IMR-90 (cell line): Measurements from ENCODE around the gene ZNF831. TPM values are rescaled to one million over a fixed set of nuclear protein-coding genes. Genes with fewer than 3 reads are reported as not detected.

ENCODE experiments used
- ATAC-seq: fragments of 200-7000 bp; cut with Tn5 transposase; 2 replicates; pipeline ENCODE4 v1.9.1; 2020; ENCODE audit warnings: low read depth, mild to moderate bottlenecking, moderate library complexity
- BruUV-seq: library from RNA; stranded (reverse); fragments of 400-500 nt; replicated peaks from 2 replicates; lab custom pipeline; 2021; lab: Mats Ljungman, UMichigan
- CTCF ChIA-PET: fragments of 300-600 bp; formaldehyde crosslinking; extraction: SDS; loops from one replicate; lab custom pipeline; 2021; ENCODE audit warnings: antibody characterized with exemption; lab: Yijun Ruan, JAX
- POLR2A ChIA-PET: fragments of 300-600 bp; sonication (Branson Sonifier 250); formaldehyde crosslinking; loops from one replicate; lab custom pipeline; 2022; ENCODE audit warnings: antibody characterized with exemption; ENCODE audit not compliant: unreplicated experiment; lab: Charles Lee
- DNase-seq: peaks from one replicate; pipeline ENCODE4 v3.0.0; 2013
- H2AFZ ChIP-seq: replicated peaks from 2 replicates; pipeline ENCODE3; 2013; ENCODE audit warnings: low read length, mild to moderate bottlenecking; ENCODE audit not compliant: poor library complexity
- H2AK5ac ChIP-seq: 2 replicates; pipeline ENCODE4 v1.6.1; 2013; ENCODE audit warnings: low read depth, low read length, inconsistent platforms
- H2AK9ac ChIP-seq: replicated peaks from 2 replicates; pipeline ENCODE3; 2013; ENCODE audit warnings: mild to moderate bottlenecking, low read depth, low read length, moderate library complexity; ENCODE audit not compliant: poor library complexity
- H2BK120ac ChIP-seq: 2 replicates; pipeline ENCODE4 v1.6.1; 2013; ENCODE audit warnings: low read depth, low read length, inconsistent platforms
- H2BK15ac ChIP-seq: 3 replicates; pipeline ENCODE4 v1.6.1; 2013; ENCODE audit warnings: low read depth, low read length, inconsistent platforms
- H2BK20ac ChIP-seq: 2 replicates; pipeline ENCODE4 v1.6.1; 2013; ENCODE audit warnings: low read depth, mild to moderate bottlenecking, inconsistent platforms, low read length, moderate library complexity
- H2BK5ac ChIP-seq: 2 replicates; pipeline ENCODE4 v1.6.1; 2013; ENCODE audit warnings: mild to moderate bottlenecking, low read depth, low read length, inconsistent platforms; ENCODE audit not compliant: poor library complexity, severe bottlenecking
- H3K14ac ChIP-seq: replicated peaks from 2 replicates; pipeline ENCODE4 v1.6.1; 2013; ENCODE audit warnings: low read depth, low read length, inconsistent platforms
- H3K18ac ChIP-seq: 2 replicates; pipeline ENCODE4 v1.6.1; 2013; ENCODE audit warnings: low read depth, low read length, control low read depth
- H3K23ac ChIP-seq: 2 replicates; pipeline ENCODE4 v1.6.1; 2013; ENCODE audit warnings: low read depth, low read length, inconsistent platforms
- H3K27ac ChIP-seq: 2 replicates; pipeline ENCODE4 v1.5.1; 2013; ENCODE audit warnings: mild to moderate bottlenecking, control low read depth, low read length; ENCODE audit not compliant: insufficient read depth
- H3K27me3 ChIP-seq: 2 replicates; pipeline ENCODE4 v1.6.1; 2013; ENCODE audit warnings: low read length; ENCODE audit not compliant: control insufficient read depth, insufficient read depth
- H3K36me3 ChIP-seq: 2 replicates; pipeline ENCODE4 v1.6.1; 2013; ENCODE audit warnings: low read length, mixed read lengths; ENCODE audit not compliant: control insufficient read depth, insufficient read depth
- H3K4ac ChIP-seq: 2 replicates; pipeline ENCODE4 v1.6.1; 2013; ENCODE audit warnings: low read depth, low read length, inconsistent platforms
- H3K4me1 ChIP-seq: 2 replicates; pipeline ENCODE4 v1.6.1; 2013; ENCODE audit warnings: low read length, mixed read lengths; ENCODE audit not compliant: control insufficient read depth, insufficient read depth
- H3K4me2 ChIP-seq: 2 replicates; pipeline ENCODE4 v1.6.1; 2013; ENCODE audit warnings: low read depth, mild to moderate bottlenecking, control low read depth, low read length, moderate library complexity
- H3K4me3 ChIP-seq: 2 replicates; pipeline ENCODE4 v1.5.1; 2013; ENCODE audit warnings: low read depth, mild to moderate bottlenecking, control low read depth, low read length, moderate library complexity; ENCODE audit not compliant: insufficient read depth
- H3K56ac ChIP-seq: 2 replicates; pipeline ENCODE4 v1.6.1; 2013; ENCODE audit warnings: low read length, inconsistent platforms; ENCODE audit not compliant: insufficient read depth; ENCODE audit errors: extremely low read depth
- H3K79me1 ChIP-seq, 2 experiments: 2 replicates each; pipeline ENCODE4 v1.6.1; 2013; ENCODE audit warnings: low read length in 2 of 2, inconsistent platforms in 1 of 2, low read depth in 1 of 2
- H3K9ac ChIP-seq: 2 replicates; pipeline ENCODE4 v1.6.1; 2013; ENCODE audit warnings: low read depth, low read length, control low read depth
- H3K9me1 ChIP-seq: 2 replicates; pipeline ENCODE4 v1.6.1; 2013; ENCODE audit warnings: low read length, inconsistent platforms; ENCODE audit not compliant: insufficient read depth
- H3K9me3 ChIP-seq: 2 replicates; pipeline ENCODE4 v1.6.1; 2013; ENCODE audit warnings: low read length; ENCODE audit not compliant: control insufficient read depth, insufficient read depth
- H4K20me1 ChIP-seq: 2 replicates; pipeline ENCODE4 v1.6.1; 2013; ENCODE audit warnings: low read length, inconsistent platforms; ENCODE audit not compliant: insufficient read depth
- H4K5ac ChIP-seq: 2 replicates; pipeline ENCODE4 v1.6.1; 2013; ENCODE audit warnings: mild to moderate bottlenecking, low read depth, low read length, control low read depth
- H4K8ac ChIP-seq, 2 experiments: 2 replicates each; pipeline ENCODE4 v1.6.1; 2013; ENCODE audit warnings: low read depth in 2 of 2, low read length in 2 of 2, control low read depth in 1 of 2, inconsistent platforms in 1 of 2
- H4K91ac ChIP-seq: 2 replicates; pipeline ENCODE4 v1.6.1; 2013; ENCODE audit warnings: low read depth, low read length, inconsistent platforms; ENCODE audit not compliant: insufficient read depth
- MAFK ChIP-seq: IDR thresholded peaks from 2 replicates; pipeline ENCODE4 v1.6.1; 2012; ENCODE audit warnings: low read depth, low read length, improper control_type of control experiment
- MXI1 ChIP-seq: IDR thresholded peaks from 2 replicates; pipeline ENCODE4 v1.6.1; 2012; ENCODE audit warnings: low read depth, mild to moderate bottlenecking, low read length, moderate library complexity, borderline replicate concordance
- POLR2A ChIP-seq: IDR thresholded peaks from 2 replicates; pipeline ENCODE4 v1.6.1; 2012; ENCODE audit warnings: mild to moderate bottlenecking, low read depth, low read length
- SMC3 ChIP-seq: fragments of 150-350 bp; IDR thresholded peaks from 2 replicates; pipeline ENCODE4 v1.6.1; 2016; ENCODE audit warnings: low read depth, mild to moderate bottlenecking, antibody characterized with exemption, low read length, moderate library complexity
- WGBS, 2 experiments: methylation state at CpG; one replicate each; pipeline versions ENCODE4 v1.1.5 to v1.1.7; 2013; ENCODE audit warnings: missing lambda C conversion rate in 2 of 2; ENCODE audit not compliant: insufficient read length in 1 of 2; ENCODE audit errors: extremely low coverage in 2 of 2; 5-methylcytosine and 5-hydroxymethylcytosine counted together
- dilution Hi-C: fragments of 300-500 bp; cut with HindIII; formaldehyde crosslinking; loops from one replicate; pipeline ENCODE4 v1.14.3; 2018; ENCODE audit warnings: low sequenced_read_pairs; ENCODE audit not compliant: unreplicated experiment
- in situ Hi-C: fragments of 300-500 bp; cut with MboI; formaldehyde crosslinking; loops from 3 replicates; pipeline ENCODE4 v1.14.3; 2019; ENCODE audit warnings: low sequenced_read_pairs, inconsistent platforms, mixed read lengths
- intact Hi-C: fragments of 100-400 bp; cut with micrococcal nuclease; formaldehyde crosslinking; loops from 2 replicates; pipeline ENCODE4 v1.10.0; 2022
- polyA plus RNA-seq, 3 experiments: library from polyadenylated mRNA; depleted of rRNA; stranded (reverse); fragments of >200 nt; gene quantifications; 2 replicates each; pipeline ENCODE4 v1.2.3, GENCODE V29; 2012; ENCODE audit warnings: low replicate concordance in 1 of 3
- total RNA-seq: library from RNA; depleted of rRNA; stranded (reverse); fragments of >200 nt; gene quantifications from 2 replicates; pipeline ENCODE4 v1.2.3, GENCODE V29; 2012
- TF ChIP-seq, protein P1 (sequence below): fragments of 150-350 bp; IDR thresholded peaks from 2 replicates; pipeline ENCODE4 v1.6.1; 2016; ENCODE audit warnings: low read depth, mild to moderate bottlenecking, low read length, moderate library complexity, borderline replicate concordance
- TF ChIP-seq, protein P2 (sequence below): conservative IDR thresholded peaks from 2 replicates; pipeline ENCODE4 v1.5.1; 2012; ENCODE audit warnings: mild to moderate bottlenecking, low read depth, low read length, improper control_type of control experiment

Gene ZNF831
- total and polyA plus RNA-seq, 2 of the 4 experiments (the other 2 are of a cell fraction), result not detected

- no peak for TF ChIP-seq SMC3
- no peak for TF ChIP-seq POLR2A
These were observed 30.7 kb downstream of the ZNF831 start (continued) for GRCh38 chr20:59194023-59194935.

DNA sequence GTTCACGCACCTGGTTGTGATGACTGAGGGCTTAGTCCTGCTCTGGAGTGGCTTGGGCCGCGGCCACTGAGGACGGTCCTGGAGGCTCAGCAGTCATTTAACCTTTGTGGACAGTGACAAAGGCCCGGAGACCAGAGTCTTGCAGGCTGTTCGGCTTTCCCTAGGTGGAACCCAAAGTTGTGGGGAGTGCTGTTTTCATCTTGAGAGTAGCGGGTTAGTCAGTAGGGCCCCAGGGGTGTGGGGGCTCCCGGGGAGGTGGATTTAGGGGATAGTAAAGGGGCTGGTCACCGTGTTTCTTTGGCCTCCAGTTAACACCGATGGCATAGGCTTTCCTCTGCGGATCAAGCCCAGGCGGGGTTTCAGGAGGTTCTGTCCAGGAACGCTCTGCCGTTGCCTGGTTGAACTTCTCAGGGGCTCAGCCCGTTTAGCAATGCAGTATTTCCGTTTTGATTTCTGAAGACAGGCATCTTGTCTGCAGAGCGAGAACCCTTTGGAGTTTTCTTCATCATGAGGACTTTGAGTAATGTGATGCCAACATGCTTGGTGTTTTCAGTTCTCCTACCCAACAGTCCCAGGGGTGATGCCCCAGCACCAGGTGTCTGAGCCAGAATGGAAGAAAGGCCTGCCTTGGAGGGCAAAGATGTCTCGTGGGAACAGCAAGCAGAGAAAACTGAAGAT lies 31.8 kb downstream of the ZNF831 start:
- Histone ChIP-seq H4K8ac (no peak overlapping the region), H2BK20ac (no peak overlapping the region), H3K27me3 (no peaks in the 10 kb centered on the region), H3K23ac (no peak overlapping the region), H3K79me1 (no peaks in the 10 kb centered on the region), H2BK120ac (no peak overlapping the region), H4K91ac (no peak overlapping the region), H3K4me1 (no peaks in the 10 kb centered on the region), H3K36me3 (no peaks in the 10 kb centered on the region), H2BK15ac (no peak overlapping the region), H4K5ac (no peak overlapping the region), H3K4ac (no peak overlapping the region), H3K9me1 (no peaks in the 10 kb centered on the region), H3K56ac (no peak overlapping the region), H3K18ac (no peak overlapping the region), H4K20me1 (no peaks in the 10 kb centered on the region), H2BK5ac (no peak overlapping the region), H3K4me3 (no peak overlapping the region), H2AFZ (no peak overlapping the region), H3K27ac (no peak overlapping the region), H3K9me3 (no peaks in the 10 kb centered on the region), H2AK9ac (no peak overlapping the region), H3K9ac (no peak overlapping the region), H3K4me2 (no peak overlapping the region), H2AK5ac (no peak overlapping the region), H3K14ac (no peak overlapping the region)
- dilution Hi-C loops, result no loop called here
- CTCF ChIA-PET, result no interaction called here
- DNase-seq (no peak), ATAC-seq (no peak)
- intact Hi-C loops, result no loop called here
- POLR2A ChIA-PET, result no interaction called here
- WGBS, 2 experiments, result 71% methylated on average over 5 of the region's 18 CpGs; no CpG with 5 or more reads in 1 of the 2 experiments
- TF ChIP-seq MXI1 (no peak), MAFK (no peak)
- TF ChIP-seq, protein P1, sequence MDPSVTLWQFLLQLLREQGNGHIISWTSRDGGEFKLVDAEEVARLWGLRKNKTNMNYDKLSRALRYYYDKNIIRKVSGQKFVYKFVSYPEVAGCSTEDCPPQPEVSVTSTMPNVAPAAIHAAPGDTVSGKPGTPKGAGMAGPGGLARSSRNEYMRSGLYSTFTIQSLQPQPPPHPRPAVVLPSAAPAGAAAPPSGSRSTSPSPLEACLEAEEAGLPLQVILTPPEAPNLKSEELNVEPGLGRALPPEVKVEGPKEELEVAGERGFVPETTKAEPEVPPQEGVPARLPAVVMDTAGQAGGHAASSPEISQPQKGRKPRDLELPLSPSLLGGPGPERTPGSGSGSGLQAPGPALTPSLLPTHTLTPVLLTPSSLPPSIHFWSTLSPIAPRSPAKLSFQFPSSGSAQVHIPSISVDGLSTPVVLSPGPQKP, result no peak
- TF ChIP-seq, protein P2, sequence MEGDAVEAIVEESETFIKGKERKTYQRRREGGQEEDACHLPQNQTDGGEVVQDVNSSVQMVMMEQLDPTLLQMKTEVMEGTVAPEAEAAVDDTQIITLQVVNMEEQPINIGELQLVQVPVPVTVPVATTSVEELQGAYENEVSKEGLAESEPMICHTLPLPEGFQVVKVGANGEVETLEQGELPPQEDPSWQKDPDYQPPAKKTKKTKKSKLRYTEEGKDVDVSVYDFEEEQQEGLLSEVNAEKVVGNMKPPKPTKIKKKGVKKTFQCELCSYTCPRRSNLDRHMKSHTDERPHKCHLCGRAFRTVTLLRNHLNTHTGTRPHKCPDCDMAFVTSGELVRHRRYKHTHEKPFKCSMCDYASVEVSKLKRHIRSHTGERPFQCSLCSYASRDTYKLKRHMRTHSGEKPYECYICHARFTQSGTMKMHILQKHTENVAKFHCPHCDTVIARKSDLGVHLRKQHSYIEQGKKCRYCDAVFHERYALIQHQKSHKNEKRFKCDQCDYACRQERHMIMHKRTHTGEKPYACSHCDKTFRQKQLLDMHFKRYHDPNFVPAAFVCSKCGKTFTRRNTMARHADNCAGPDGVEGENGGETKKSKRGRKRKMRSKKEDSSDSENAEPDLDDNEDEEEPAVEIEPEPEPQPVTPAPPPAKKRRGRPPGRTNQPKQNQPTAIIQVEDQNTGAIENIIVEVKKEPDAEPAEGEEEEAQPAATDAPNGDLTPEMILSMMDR, result no peak
- in situ Hi-C loops, result no loop called here
- BruUV-seq, result no TSS peak
